Transverse colon (tissue), 4 donors: ENCODE measurements around the gene TMEM175. TPM values are rescaled to one million over a fixed set of nuclear protein-coding genes. Genes with fewer than 3 reads are reported as not detected.
"Not testable (repeated sequence)": the region's sequence is repeated elsewhere in the genome, so short reads cannot be mapped to it uniquely, and the experiment has no call there.

Experiments
- DNase-seq: peaks from one replicate; pipeline ENCODE4 v3.0.0-alpha.2; 2019
- H3K27ac ChIP-seq, 4 donors: fragments of 200-600 bp; sonication (generic); 2 replicates each; pipeline ENCODE4 v1.5.1; 2016 to 2018; ENCODE audit warnings: inconsistent platforms in 4 of 4
- H3K27me3 ChIP-seq: fragments of 200-600 bp; sonication (generic); 2 replicates; pipeline ENCODE4 v1.5.1; 2017; ENCODE audit warnings: inconsistent platforms
- H3K36me3 ChIP-seq, 4 donors: fragments of 200-600 bp; sonication (generic); 2 replicates each; pipeline ENCODE4 v1.5.1; 2017 to 2019; ENCODE audit warnings: inconsistent platforms in 4 of 4
- H3K4me1 ChIP-seq, 4 donors: fragments of 200-600 bp; sonication (generic); 2 replicates each; pipeline ENCODE4 v1.5.1; 2017 to 2020; ENCODE audit warnings: inconsistent platforms in 4 of 4
- H3K4me3 ChIP-seq, 4 donors: fragments of 200-600 bp; sonication (generic); 1 replicate in 1 of 4; 2 replicates in 3 of 4; pipeline versions ENCODE4 v1.5.1 to v1.6.1; 2017 to 2019; ENCODE audit warnings: inconsistent platforms in 4 of 4
- H3K9me3 ChIP-seq, 2 donors: fragments of 200-600 bp; sonication (generic); 2 replicates each; pipeline ENCODE4 v1.5.1; 2017 to 2019; ENCODE audit warnings: inconsistent platforms in 2 of 2
- CTCF ChIP-seq, 5 experiments: fragments of 200-600 bp in 3 of 5; fragments of 450-650 bp in 2 of 5; sonication (generic) in 3 of 5; IDR thresholded peaks; 1 replicate in 2 of 5; 2 replicates in 3 of 5; pipeline ENCODE4 v1.5.1; 2016 to 2017; ENCODE audit warnings: antibody characterized with exemption in 5 of 5, inconsistent platforms in 3 of 5, mild to moderate bottlenecking in 2 of 5, moderate library complexity in 1 of 5
- EP300 ChIP-seq: sonication (generic); formaldehyde crosslinking; IDR thresholded peaks from one replicate; pipeline ENCODE4 v1.6.1; 2017; ENCODE audit warnings: antibody characterized with exemption, low read depth
- POLR2A ChIP-seq: fragments of 450-650 bp; IDR thresholded peaks from one replicate; pipeline ENCODE4 v1.6.1; 2016; ENCODE audit warnings: antibody characterized with exemption, mild to moderate bottlenecking, moderate library complexity
- POLR2AphosphoS5 ChIP-seq, 3 donors: sonication (generic); formaldehyde crosslinking; IDR thresholded peaks; one replicate each; pipeline ENCODE4 v1.6.1; 2016; ENCODE audit warnings: antibody characterized with exemption in 3 of 3
- WGBS, 2 donors: methylation state at CpG; one replicate each; pipeline ENCODE4 v1.1.5; 2018; ENCODE audit warnings: low coverage in 1 of 2; 5-methylcytosine and 5-hydroxymethylcytosine counted together
- in situ Hi-C, 4 donors: fragments of 200-750 bp; cut with MboI; loops; one replicate each; pipeline versions ENCODE4 v1.15.0 to v1.15.1; 2017; ENCODE audit warnings: low sequenced_read_pairs in 3 of 4, low pct_ligation_motif_present in 1 of 4, low pct_unique_long_range_greater_than_20kb in 1 of 4
- intact Hi-C: fragments of 100-400 bp; cut with DNase I; formaldehyde crosslinking; loops from one replicate; pipeline ENCODE4 v1.15.1; 2023; ENCODE audit warnings: low total_unique reads
- total RNA-seq, 4 donors: library from RNA; depleted of rRNA; stranded (reverse); fragments of >200 nt; gene quantifications; one replicate each; pipeline ENCODE4 v1.1.0, GENCODE V29; 2016

Gene TMEM175
- total RNA-seq, 4 donors from 2014 or later = 44.0 to 116 (median 50.5) TPM

GRCh38 chr4:931194-931959 is 883 bp upstream of the TMEM175 start:
- Histone ChIP-seq H3K4me3 (peak overlapping the region; percentile 56 to 99 (median 77)), H3K27ac (peak overlapping the region; percentile 91 to 95 (median 92)), H3K27me3 (no peaks in the 10 kb centered on the region), H3K9me3 (no peaks in the 10 kb centered on the region), H3K4me1 (peaks cover 17 to 49% (median 32%) of the 10 kb centered on the region in 4 donors), H3K36me3 (no peaks in the 10 kb centered on the region)
- intact Hi-C loops (no loop called here), in situ Hi-C loops (no loop called here)
- TF ChIP-seq POLR2AphosphoS5 (IDR thresholded peaks at IDR 0.05) = peak in 2 of 3 donors; percentile 43 to 65
- no peak for TF ChIP-seq EP300
- no peak for TF ChIP-seq CTCF (IDR thresholded peaks at IDR 0.05)
- TF ChIP-seq POLR2A = peak; percentile 38
- peak; percentile 36 for DNase-seq
- WGBS, 2 donors = 3% methylated on average over 22 of the region's 31 CpGs; no CpG with 5 or more reads in 1 of the 2 donors

- H3K27ac ChIP-seq = peak overlapping the region; percentile 91 to 95 (median 92)
- in situ Hi-C loops = no loop called here
- TF ChIP-seq CTCF (IDR thresholded peaks at IDR 0.05) = no peak
- no peak for TF ChIP-seq POLR2AphosphoS5 (IDR thresholded peaks at IDR 0.05)
- no peak for TF ChIP-seq EP300
- TF ChIP-seq POLR2A = no peak
- intact Hi-C loops = loop anchor here (2.0 kb wide), 1 partner anchor 76 kb away; no protein-coding TSS in a partner anchor
- 2% methylated on average over 9 of the region's 11 CpGs; no CpG with 5 or more reads in 1 of the 2 donors for WGBS, 2 donors
- H3K36me3 ChIP-seq = no peaks in the 10 kb centered on the region
- no peaks in the 10 kb centered on the region for H3K27me3 ChIP-seq
- DNase-seq = no peak
- no peaks in the 10 kb centered on the region for H3K9me3 ChIP-seq
- peak overlapping the region; percentile 34 to 99 (median 64) for H3K4me3 ChIP-seq
- peaks cover 17 to 47% (median 31%) of the 10 kb centered on the region in 4 donors for H3K4me1 ChIP-seq
These were observed 432 bp downstream of the TMEM175 start for GRCh38 chr4:932713-933070.

- H3K9me3 ChIP-seq, intact Hi-C loops, in situ Hi-C loops, H3K36me3 ChIP-seq, H3K4me1 ChIP-seq, H3K27ac ChIP-seq, DNase-seq, H3K4me3 ChIP-seq, H3K27me3 ChIP-seq: not testable (repeated sequence)
- WGBS, 2 donors = 88 to 100% methylated on average over 1 to 4 of the region's 4 CpGs
These were observed 7.2 kb downstream of the TMEM175 start for GRCh38 chr4:939508-939907.

- Histone ChIP-seq H3K27ac (no peak overlapping the region), H3K4me1 (no peaks in the 10 kb centered on the region), H3K9me3 (no peaks in the 10 kb centered on the region), H3K36me3 (no peaks in the 10 kb centered on the region), H3K27me3 (no peaks in the 10 kb centered on the region), H3K4me3 (no peak overlapping the region)
- DNase-seq = no peak
- intact Hi-C loops = no loop called here
- WGBS, 2 donors = 79% methylated on average over 28 of the region's 28 CpGs; no CpG with 5 or more reads in 1 of the 2 donors
- in situ Hi-C loops = no loop called here
- TF ChIP-seq POLR2AphosphoS5 (IDR thresholded peaks at IDR 0.05) (no peak), EP300 (no peak), CTCF (IDR thresholded peaks at IDR 0.05) (no peak), POLR2A (no peak)
These were observed 13.2 kb downstream of the TMEM175 start for GRCh38 chr4:945274-946102.
